ENCODE measurements around the gene SEC23IP. TPM values are rescaled to one million over a fixed set of nuclear protein-coding genes. Genes with fewer than 3 reads are reported as not detected.
"Not testable (repeated sequence)": the region's sequence is repeated elsewhere in the genome, so short reads cannot be mapped to it uniquely, and the experiment has no call there.

The SEC23IP gene
- 79.3 and 82.8 TPM in 2 replicates for total RNA-seq

- intact Hi-C loops (cut with micrococcal nuclease): loop anchor here (1.0 to 10.0 kb wide), 10 partner anchors 19 to 1845 kb away; partner anchors contain the start of genes DENND10, EIF3A, FAM204A and GRK5
Measured at GRCh38 chr10:119892188-119893065, at the start of gene SEC23IP. SEC23IP (plus strand) TSS chr10:119892730; CDS start chr10:119892783, 53 bp downstream.

GRCh38 chr10:119845656-119846055 is 46.9 kb upstream of the SEC23IP start:
- intact Hi-C loops (cut with micrococcal nuclease): no loop called here

GRCh38 chr10:119849031-119849789 is 43.3 kb upstream of the SEC23IP start:
- intact Hi-C loops (cut with micrococcal nuclease): no loop called here

GRCh38 chr10:119849944-119850343 is 42.6 kb upstream of the SEC23IP start:
- intact Hi-C loops (cut with micrococcal nuclease): no loop called here

GRCh38 chr10:119852277-119852676 is 40.3 kb upstream of the SEC23IP start:
- intact Hi-C loops (cut with micrococcal nuclease): no loop called here

GRCh38 chr10:119852822-119853221 is 39.7 kb upstream of the SEC23IP start:
- intact Hi-C loops (cut with micrococcal nuclease): no loop called here

GRCh38 chr10:119853574-119853973 is 39.0 kb upstream of the SEC23IP start:
- intact Hi-C loops (cut with micrococcal nuclease): no loop called here

- intact Hi-C loops (cut with micrococcal nuclease): loop anchor here (5.0 kb wide), 1 partner anchor 261 kb away; the partner anchor contains the start of gene TIAL1
Measured at GRCh38 chr10:119858063-119858462, 34.5 kb upstream of the SEC23IP start.

GRCh38 chr10:119859420-119860258 is 32.9 kb upstream of the SEC23IP start:
- intact Hi-C loops (cut with micrococcal nuclease): loop anchor here (1.0 to 5.0 kb wide), 6 partner anchors 13 to 262 kb away; partner anchors contain the start of genes MCMBP and TIAL1

GRCh38 chr10:119860866-119861607 is 31.5 kb upstream of the SEC23IP start:
- intact Hi-C loops (cut with micrococcal nuclease): no loop called here

GRCh38 chr10:119862524-119862923 is 30.0 kb upstream of the SEC23IP start:
- intact Hi-C loops (cut with micrococcal nuclease): loop anchor here (1.0 kb wide), 1 partner anchor 8 kb away; no protein-coding TSS in a partner anchor

GRCh38 chr10:119863951-119864565 is 28.5 kb upstream of the SEC23IP start:
- intact Hi-C loops (cut with micrococcal nuclease): no loop called here

- intact Hi-C loops (cut with micrococcal nuclease): no loop called here
Measured at GRCh38 chr10:119865699-119866240, 26.8 kb upstream of the SEC23IP start.

GRCh38 chr10:119867317-119867716 is 25.2 kb upstream of the SEC23IP start:
- intact Hi-C loops (cut with micrococcal nuclease): no loop called here

GRCh38 chr10:119869398-119869797 is 23.1 kb upstream of the SEC23IP start:
- intact Hi-C loops (cut with micrococcal nuclease): not testable (repeated sequence)

GRCh38 chr10:119871881-119872609 is 20.5 kb upstream of the SEC23IP start:
- intact Hi-C loops (cut with micrococcal nuclease): loop anchor here (1.0 to 10.0 kb wide), 7 partner anchors 13 to 1530 kb away; partner anchors contain the start of genes EIF3A, FAM204A and INPP5F

GRCh38 chr10:119872610-119872859 is 20.0 kb upstream of the SEC23IP start, which contains the start of gene MCMBP:
MCMBP (minus strand) TSS chr10:119872843; CDS start chr10:119872584, 259 bp downstream.
- intact Hi-C loops (cut with micrococcal nuclease): loop anchor here (1.0 to 10.0 kb wide), 7 partner anchors 13 to 1530 kb away; partner anchors contain the start of genes EIF3A, FAM204A and INPP5F

- intact Hi-C loops (cut with micrococcal nuclease): loop anchor here (1.0 to 10.0 kb wide), 13 partner anchors 14 to 1531 kb away; partner anchors contain the start of genes EIF3A, FAM204A, GRK5 and INPP5F
Measured at GRCh38 chr10:119872860-119873681, 19.5 kb upstream of the SEC23IP start.
